ENCODE data around the gene PNN. TPM values are rescaled to one million over a fixed set of nuclear protein-coding genes. Genes with fewer than 3 reads are reported as not detected.
"Not testable (repeated sequence)": the region's sequence is repeated elsewhere in the genome, so short reads cannot be mapped to it uniquely, and the experiment has no call there.

Gene PNN
- total and polyA plus RNA-seq, 2 donors (not counting 1 experiment from before 2014, with no cell fraction given) = 14.4 to 14.9 TPM

DNA sequence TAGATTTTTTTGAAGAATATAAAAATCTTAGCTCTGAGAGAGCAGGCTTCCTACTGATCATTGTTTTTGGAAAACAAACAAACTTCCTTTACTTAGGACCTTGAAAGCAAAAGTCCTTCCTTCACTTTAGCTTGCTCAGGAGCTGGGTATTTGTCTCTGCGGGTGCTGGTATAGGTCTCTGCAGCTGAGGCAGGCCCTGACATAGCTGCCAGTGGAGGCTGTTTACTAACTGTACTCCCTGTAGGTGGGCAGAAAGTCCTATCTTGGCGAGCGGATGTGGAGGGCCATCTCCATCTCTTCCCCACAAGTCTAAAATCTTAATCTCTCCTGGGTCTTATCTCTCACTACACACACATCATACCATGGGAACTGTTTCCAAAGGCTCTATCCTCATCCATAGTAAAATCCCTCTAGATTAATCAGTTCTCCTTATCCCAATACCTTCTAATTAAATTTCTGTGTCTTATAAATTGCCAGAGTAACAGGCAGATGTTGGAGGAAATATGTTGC is 54.6 kb downstream of the PNN start:
- Histone ChIP-seq H3K36me3 (ENCODE audit: control insufficient read depth, insufficient read depth, low read length) (no peaks in the 10 kb centered on the region), H3K79me2 (ENCODE audit: control insufficient read depth, insufficient read depth, low read length) (no peaks in the 10 kb centered on the region), H3K27me3 (ENCODE audit: control insufficient read depth, insufficient read depth, low read length) (no peaks in the 10 kb centered on the region), H3K4me2 (ENCODE audit: extremely low read depth, insufficient read depth, low read length) (no peak overlapping the region), H3K9me3 (ENCODE audit: control insufficient read depth, insufficient read depth, low read depth, low read length) (no peaks in the 10 kb centered on the region), H2AFZ (ENCODE audit: low read length) (no peak overlapping the region), H4K20me1 (ENCODE audit: control insufficient read depth, extremely low read depth, insufficient read depth, low read length) (no peaks in the 10 kb centered on the region), H3K4me3 (replicated peaks in 1 of 4; ENCODE audit: control extremely low read depth in 1 of 4, insufficient read depth in 1 of 4, low read depth in 3 of 4, low read length in 4 of 4) (no peak overlapping the region), H3K27ac (ENCODE audit: insufficient read depth, low read length) (no peak overlapping the region), H3K9ac (ENCODE audit: insufficient read depth, low read length) (no peak overlapping the region), H3K4me1 (ENCODE audit: control insufficient read depth, extremely low read depth, insufficient read depth, low read length) (peaks cover 3% of the 10 kb centered on the region)
- TF ChIP-seq, protein P1, sequence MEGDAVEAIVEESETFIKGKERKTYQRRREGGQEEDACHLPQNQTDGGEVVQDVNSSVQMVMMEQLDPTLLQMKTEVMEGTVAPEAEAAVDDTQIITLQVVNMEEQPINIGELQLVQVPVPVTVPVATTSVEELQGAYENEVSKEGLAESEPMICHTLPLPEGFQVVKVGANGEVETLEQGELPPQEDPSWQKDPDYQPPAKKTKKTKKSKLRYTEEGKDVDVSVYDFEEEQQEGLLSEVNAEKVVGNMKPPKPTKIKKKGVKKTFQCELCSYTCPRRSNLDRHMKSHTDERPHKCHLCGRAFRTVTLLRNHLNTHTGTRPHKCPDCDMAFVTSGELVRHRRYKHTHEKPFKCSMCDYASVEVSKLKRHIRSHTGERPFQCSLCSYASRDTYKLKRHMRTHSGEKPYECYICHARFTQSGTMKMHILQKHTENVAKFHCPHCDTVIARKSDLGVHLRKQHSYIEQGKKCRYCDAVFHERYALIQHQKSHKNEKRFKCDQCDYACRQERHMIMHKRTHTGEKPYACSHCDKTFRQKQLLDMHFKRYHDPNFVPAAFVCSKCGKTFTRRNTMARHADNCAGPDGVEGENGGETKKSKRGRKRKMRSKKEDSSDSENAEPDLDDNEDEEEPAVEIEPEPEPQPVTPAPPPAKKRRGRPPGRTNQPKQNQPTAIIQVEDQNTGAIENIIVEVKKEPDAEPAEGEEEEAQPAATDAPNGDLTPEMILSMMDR (conservative IDR thresholded peaks at IDR 0.05 in 1 of 2, IDR thresholded peaks at IDR 0.05 in 1 of 2; ENCODE audit: low read depth in 1 of 2, low read length in 2 of 2) = no peak
- TF ChIP-seq EZH2 (IDR thresholded peaks at IDR 0.05; ENCODE audit: low read length, missing control alignments) = no peak
- DNase-seq (ENCODE audit: low read depth in 2 of 2) = no peak

DNA sequence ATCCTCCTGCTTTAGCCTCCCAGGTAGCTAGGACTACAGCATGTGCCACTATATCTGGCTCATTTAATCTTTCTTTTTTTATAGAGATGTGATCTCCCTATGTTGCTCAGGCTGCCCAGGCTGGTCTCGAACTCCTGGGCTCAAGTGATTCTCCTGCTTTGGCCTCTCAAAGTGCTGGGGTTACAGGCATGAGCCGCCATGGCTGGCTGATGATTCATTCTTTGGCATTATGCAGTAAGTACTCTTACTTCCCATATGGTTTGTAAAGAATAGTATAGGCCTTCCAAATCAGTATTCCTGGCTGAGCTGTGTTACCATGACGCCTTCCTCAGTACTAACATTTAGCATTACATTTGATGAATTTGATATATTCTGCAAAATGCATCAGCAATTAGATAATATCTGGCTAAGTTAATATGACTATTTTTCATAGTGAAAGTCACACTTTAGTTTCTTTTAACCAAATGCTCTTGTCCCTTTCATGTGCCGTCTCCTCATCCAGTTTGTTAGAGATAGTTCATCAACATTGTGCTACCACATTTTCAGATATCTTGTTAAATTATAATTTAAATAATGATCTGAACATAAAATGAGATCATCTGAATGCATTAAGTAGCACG is 55.5 kb downstream of the PNN start:
- Histone ChIP-seq H3K27ac (ENCODE audit: insufficient read depth, low read length) (no peak overlapping the region), H2AFZ (ENCODE audit: low read length) (no peak overlapping the region), H3K4me3 (replicated peaks in 1 of 4; ENCODE audit: control extremely low read depth in 1 of 4, insufficient read depth in 1 of 4, low read depth in 3 of 4, low read length in 4 of 4) (no peak overlapping the region), H3K4me2 (ENCODE audit: extremely low read depth, insufficient read depth, low read length) (no peak overlapping the region), H3K4me1 (ENCODE audit: control insufficient read depth, extremely low read depth, insufficient read depth, low read length) (peaks cover 3% of the 10 kb centered on the region), H3K27me3 (ENCODE audit: control insufficient read depth, insufficient read depth, low read length) (no peaks in the 10 kb centered on the region), H3K79me2 (ENCODE audit: control insufficient read depth, insufficient read depth, low read length) (no peaks in the 10 kb centered on the region), H3K36me3 (ENCODE audit: control insufficient read depth, insufficient read depth, low read length) (no peaks in the 10 kb centered on the region), H3K9ac (ENCODE audit: insufficient read depth, low read length) (no peak overlapping the region), H4K20me1 (ENCODE audit: control insufficient read depth, extremely low read depth, insufficient read depth, low read length) (no peaks in the 10 kb centered on the region), H3K9me3 (ENCODE audit: control insufficient read depth, insufficient read depth, low read depth, low read length) (no peaks in the 10 kb centered on the region)
- TF ChIP-seq EZH2 (IDR thresholded peaks at IDR 0.05; ENCODE audit: low read length, missing control alignments) = no peak
- TF ChIP-seq, protein P1 (conservative IDR thresholded peaks at IDR 0.05 in 1 of 2, IDR thresholded peaks at IDR 0.05 in 1 of 2; ENCODE audit: low read depth in 1 of 2, low read length in 2 of 2) = no peak
- DNase-seq (ENCODE audit: low read depth in 2 of 2) = peak; percentile 25 to 46

DNA sequence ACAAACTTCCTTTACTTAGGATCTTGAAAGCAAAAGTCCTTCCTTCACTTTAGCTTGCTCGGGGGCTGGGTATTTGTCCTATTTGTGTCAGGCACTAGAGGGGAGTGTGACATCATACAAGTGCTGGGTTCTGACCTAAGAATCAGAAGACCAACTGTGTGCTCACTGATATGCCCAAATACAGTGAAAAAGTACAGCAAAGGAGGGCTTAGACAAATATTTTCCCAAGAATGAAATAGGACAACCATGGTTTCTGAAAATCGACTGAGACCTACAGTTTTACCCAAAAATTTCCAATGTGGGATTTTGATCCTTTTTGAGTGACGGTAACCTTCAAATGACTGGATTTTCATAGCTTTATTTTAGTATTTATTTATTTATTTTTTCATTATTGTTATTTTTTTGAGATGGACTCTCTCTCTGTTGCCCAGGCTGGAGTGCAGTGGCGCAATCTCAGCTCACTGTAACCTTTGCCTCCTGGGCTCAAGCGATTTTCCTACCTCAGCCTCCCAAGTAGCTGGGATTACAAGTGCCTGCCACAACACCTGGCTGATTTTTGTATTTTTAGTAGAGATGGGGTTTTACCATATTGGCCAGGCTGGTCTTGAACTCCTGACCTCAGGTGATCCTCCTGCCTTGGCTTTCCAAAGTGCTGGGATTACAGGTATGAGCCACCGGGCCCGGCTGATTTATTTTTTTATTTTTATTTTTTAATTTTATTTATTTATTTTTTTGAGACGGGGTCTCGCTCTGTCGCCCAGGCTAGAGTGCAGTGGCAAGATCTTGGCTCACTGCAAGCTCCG is 56.9 kb downstream of the PNN start:
- H3K4me2 ChIP-seq (ENCODE audit: extremely low read depth, insufficient read depth, low read length) = not testable (repeated sequence)
- DNase-seq (ENCODE audit: low read depth in 2 of 2) = peak; percentile 49 to 62

More for the DNA sequence above, 56.9 kb downstream of the PNN start:
- not testable (repeated sequence) for H3K4me3 ChIP-seq (replicated peaks in 1 of 4; ENCODE audit: control extremely low read depth in 1 of 4, insufficient read depth in 1 of 4, low read depth in 3 of 4, low read length in 4 of 4); H3K27ac ChIP-seq (ENCODE audit: insufficient read depth, low read length); H3K27me3 ChIP-seq (ENCODE audit: control insufficient read depth, insufficient read depth, low read length); H3K79me2 ChIP-seq (ENCODE audit: control insufficient read depth, insufficient read depth, low read length); H3K9me3 ChIP-seq (ENCODE audit: control insufficient read depth, insufficient read depth, low read depth, low read length); H3K36me3 ChIP-seq (ENCODE audit: control insufficient read depth, insufficient read depth, low read length); H2AFZ ChIP-seq (ENCODE audit: low read length); H3K4me1 ChIP-seq (ENCODE audit: control insufficient read depth, extremely low read depth, insufficient read depth, low read length); H4K20me1 ChIP-seq (ENCODE audit: control insufficient read depth, extremely low read depth, insufficient read depth, low read length); H3K9ac ChIP-seq (ENCODE audit: insufficient read depth, low read length)
- TF ChIP-seq, protein P1 (conservative IDR thresholded peaks at IDR 0.05 in 1 of 2, IDR thresholded peaks at IDR 0.05 in 1 of 2; ENCODE audit: low read depth in 1 of 2, low read length in 2 of 2) = peak; percentile 17 to 24
